H1 (cell line): Measurements from ENCODE around the gene CATSPERD. TPM values are rescaled to one million over a fixed set of nuclear protein-coding genes. Genes with fewer than 3 reads are reported as not detected.

Source experiments
- CTCF ChIA-PET: fragments of 300-600 bp; sonication (Branson Sonifier 250); formaldehyde crosslinking; loops from one replicate; lab custom pipeline; 2021; ENCODE audit not compliant: partially characterized antibody; lab: Charles Lee
- POLR2A ChIA-PET: fragments of 300-600 bp; sonication (Branson Sonifier 250); formaldehyde crosslinking; loops from one replicate; lab custom pipeline; 2021; ENCODE audit warnings: inconsistent platforms; ENCODE audit not compliant: partially characterized antibody; lab: Charles Lee
- DNase-seq, 2 experiments: peaks; one replicate each; pipeline versions ENCODE4 v3.0.0 to v3.0.0-alpha.2; 2010 to 2022; ENCODE audit warnings: low spot score in 2 of 2, low read depth in 1 of 2, mixed read lengths in 1 of 2
- FAIRE-seq: peaks from 2 replicates; lab custom pipeline; 2011; peaks lifted over from hg19 to GRCh38; lab: Jason Lieb, UNC
- H2AFZ ChIP-seq: 2 replicates; pipeline ENCODE4 v1.8.1; 2012; ENCODE audit warnings: low read length, inconsistent platforms
- H2AK5ac ChIP-seq: 2 replicates; pipeline ENCODE4 v1.6.1; 2013; ENCODE audit warnings: low read depth, low read length
- H2BK120ac ChIP-seq: replicated peaks from 2 replicates; pipeline ENCODE3; 2013; ENCODE audit warnings: low read depth, low read length, inconsistent platforms
- H2BK12ac ChIP-seq: 2 replicates; pipeline ENCODE4 v1.6.1; 2013; ENCODE audit warnings: low read depth, low read length
- H2BK15ac ChIP-seq: 2 replicates; pipeline ENCODE4 v1.6.1; 2013; ENCODE audit warnings: low read length
- H2BK20ac ChIP-seq: 2 replicates; pipeline ENCODE4 v1.6.1; 2013; ENCODE audit warnings: low read length
- H2BK5ac ChIP-seq: 2 replicates; pipeline ENCODE4 v1.6.1; 2013; ENCODE audit warnings: low read depth, low read length
- H3K14ac ChIP-seq: 2 replicates; pipeline ENCODE4 v1.6.1; 2013; ENCODE audit warnings: inconsistent platforms; ENCODE audit not compliant: insufficient read length
- H3K18ac ChIP-seq: 2 replicates; pipeline ENCODE4 v1.6.1; 2013; ENCODE audit warnings: low read length; ENCODE audit errors: extremely low read depth
- H3K23ac ChIP-seq: 2 replicates; pipeline ENCODE4 v1.6.1; 2013; ENCODE audit warnings: inconsistent platforms; ENCODE audit not compliant: insufficient read length
- H3K23me2 ChIP-seq: 2 replicates; pipeline ENCODE4 v1.6.1; 2013; ENCODE audit warnings: low read depth, low read length
- H3K27ac ChIP-seq: 2 replicates; pipeline ENCODE4 v1.6.1; 2011; ENCODE audit warnings: low read depth, low read length, inconsistent platforms
- H3K27me3 ChIP-seq, 4 experiments: replicated peaks in 1 of 4; 1 replicate in 1 of 4; 2 replicates in 3 of 4; pipeline versions ENCODE4 v1.6.1 to v1.8.1; 2011 to 2013; ENCODE audit warnings: low read length in 3 of 4, mild to moderate bottlenecking in 3 of 4, inconsistent platforms in 2 of 4, mixed read lengths in 2 of 4, moderate library complexity in 1 of 4; ENCODE audit not compliant: control insufficient read depth in 3 of 4, insufficient read depth in 3 of 4; ENCODE audit errors: extremely low read depth in 1 of 4
- H3K36me3 ChIP-seq, 4 experiments: 2 replicates each; pipeline versions ENCODE4 v1.6.1 to v1.8.1; 2011 to 2013; ENCODE audit warnings: mild to moderate bottlenecking in 4 of 4, low read length in 3 of 4, moderate library complexity in 2 of 4, control low read depth in 1 of 4, inconsistent platforms in 1 of 4; ENCODE audit not compliant: insufficient read depth in 4 of 4, control insufficient read depth in 2 of 4
- H3K4ac ChIP-seq: replicated peaks from 2 replicates; pipeline ENCODE3; 2013; ENCODE audit warnings: low read length, low read depth, mixed read lengths, inconsistent platforms; ENCODE audit not compliant: insufficient read length
- H3K4me1 ChIP-seq, 4 experiments: replicated peaks in 1 of 4; 1 replicate in 1 of 4; 2 replicates in 3 of 4; pipeline versions ENCODE4 v1.6.1 to v1.8.1; 2011 to 2013; ENCODE audit warnings: low read length in 3 of 4, inconsistent platforms in 2 of 4, mixed read lengths in 1 of 4; ENCODE audit not compliant: insufficient read depth in 4 of 4, control insufficient read depth in 3 of 4
- H3K4me2 ChIP-seq, 2 experiments: 2 replicates each; pipeline versions ENCODE4 v1.6.1 to v1.8.1; 2011 to 2013; ENCODE audit warnings: low read depth in 2 of 2, low read length in 2 of 2, control low read depth in 1 of 2, inconsistent platforms in 1 of 2, mild to moderate bottlenecking in 1 of 2; ENCODE audit not compliant: insufficient read depth in 1 of 2
- H3K4me3 ChIP-seq, 4 experiments: fragments of 200-600, 300-600 bp in 1 of 4; sonication (generic), shearing (Covaris generic), sonication (Bioruptor Twin) in 1 of 4; 2 replicates each; pipeline versions ENCODE4 v1.5.1 to v1.8.1; 2011 to 2016; ENCODE audit warnings: low read length in 4 of 4, low read depth in 3 of 4, control low read depth in 2 of 4, inconsistent platforms in 2 of 4, mild to moderate bottlenecking in 2 of 4, mixed read lengths in 1 of 4, moderate library complexity in 1 of 4; ENCODE audit not compliant: insufficient read depth in 2 of 4; ENCODE audit errors: extremely low read depth in 1 of 4
- H3K56ac ChIP-seq: replicated peaks from 2 replicates; pipeline ENCODE3; 2013; ENCODE audit warnings: low read depth, mild to moderate bottlenecking, mixed read lengths, low read length, inconsistent platforms; ENCODE audit not compliant: insufficient read length
- H3K79me1 ChIP-seq: 2 replicates; pipeline ENCODE4 v1.6.1; 2013; ENCODE audit warnings: low read depth, low read length, control low read depth
- H3K79me2 ChIP-seq, 2 experiments: 2 replicates each; pipeline versions ENCODE4 v1.6.1 to v1.8.1; 2012 to 2013; ENCODE audit warnings: low read length in 2 of 2, mild to moderate bottlenecking in 2 of 2, inconsistent platforms in 1 of 2; ENCODE audit not compliant: insufficient read depth in 2 of 2, control insufficient read depth in 1 of 2
- H3K9ac ChIP-seq, 4 experiments: replicated peaks in 1 of 4; 1 replicate in 1 of 4; 2 replicates in 3 of 4; pipeline versions ENCODE4 v1.6.1 to v1.8.1; 2011 to 2013; ENCODE audit warnings: low read depth in 3 of 4, low read length in 3 of 4, control low read depth in 2 of 4, mild to moderate bottlenecking in 2 of 4, moderate library complexity in 2 of 4, inconsistent platforms in 1 of 4; ENCODE audit errors: extremely low read depth in 1 of 4
- H3K9me3 ChIP-seq, 2 experiments: 2 replicates each; pipeline versions ENCODE4 v1.6.1 to v1.8.1; 2012 to 2013; ENCODE audit warnings: mild to moderate bottlenecking in 2 of 2, moderate library complexity in 2 of 2, control low read depth in 1 of 2, inconsistent platforms in 1 of 2, low read depth in 1 of 2, low read length in 1 of 2, mixed read lengths in 1 of 2; ENCODE audit not compliant: insufficient read depth in 2 of 2
- H4K20me1 ChIP-seq, 2 experiments: replicated peaks in 1 of 2; 2 replicates each; pipeline versions ENCODE3 to v1.8.1; 2011 to 2013; ENCODE audit warnings: inconsistent platforms in 2 of 2, low read length in 2 of 2, mild to moderate bottlenecking in 1 of 2; ENCODE audit not compliant: insufficient read depth in 2 of 2, control insufficient read depth in 1 of 2
- H4K5ac ChIP-seq: 2 replicates; pipeline ENCODE4 v1.6.1; 2013; ENCODE audit warnings: low read length, low read depth, mixed read lengths, inconsistent platforms; ENCODE audit not compliant: insufficient read length
- H4K8ac ChIP-seq: 2 replicates; pipeline ENCODE4 v1.8.0; 2013; ENCODE audit warnings: mild to moderate bottlenecking, moderate library complexity, low read length, inconsistent platforms; ENCODE audit not compliant: insufficient read depth; ENCODE audit errors: extremely low read depth
- H4K91ac ChIP-seq: replicated peaks from 2 replicates; pipeline ENCODE3; 2013; ENCODE audit warnings: low read length, mixed read lengths, inconsistent platforms; ENCODE audit not compliant: insufficient read length
- POLR2A ChIP-seq, 2 experiments: IDR thresholded peaks; 1 replicate in 1 of 2; 2 replicates in 1 of 2; pipeline ENCODE4 v1.6.1; 2011; ENCODE audit warnings: low read depth in 2 of 2, low read length in 2 of 2, mild to moderate bottlenecking in 2 of 2; ENCODE audit errors: control extremely low read depth in 1 of 2
- POLR2AphosphoS5 ChIP-seq: IDR thresholded peaks from 2 replicates; pipeline ENCODE4 v1.6.1; 2011; ENCODE audit warnings: low read depth, low read length
- SP4 ChIP-seq: IDR thresholded peaks from 2 replicates; pipeline ENCODE4 v1.6.1; 2012; ENCODE audit warnings: low read length, inconsistent platforms
- WGBS, 2 experiments: shearing (Covaris generic) in 1 of 2; methylation state at CpG; one replicate each; pipeline versions ENCODE4 v1.1.6 to v1.1.7; 2013 to 2015; ENCODE audit warnings: low lambda C conversion rate in 2 of 2, mixed read lengths in 2 of 2, inconsistent platforms in 1 of 2, low coverage in 1 of 2, missing lambda C conversion rate in 1 of 2; ENCODE audit not compliant: insufficient replicate concordance in 2 of 2, insufficient coverage in 1 of 2, insufficient read length in 1 of 2; ENCODE audit errors: extremely low coverage in 1 of 2, missing lambda C conversion rate in 1 of 2; 5-methylcytosine and 5-hydroxymethylcytosine counted together
- polyA plus RNA-seq, 7 experiments: library from polyadenylated mRNA; depleted of rRNA in 3 of 7; stranded (reverse) in 5 of 7; unstranded in 2 of 7; fragments of >200 nt in 5 of 7; fragments of 200-250 nt in 2 of 7; gene quantifications; 1 replicate in 5 of 7; 2 replicates in 1 of 7; 4 replicates in 1 of 7; pipeline versions ENCODE4 v1.2.1 to v1.2.3, GENCODE V29; 2011 to 2013; ENCODE audit warnings: missing spikeins in 2 of 7, mixed read lengths in 2 of 7
- total RNA-seq: library from RNA; stranded (reverse); fragmentation: NEBNext Ultra II Directional; extraction: Animal tissue kit (Norgen Biotek cat#: 25700); gene quantifications from 2 replicates; pipeline ENCODE4 v1.2.1, GENCODE V29; 2021

The CATSPERD gene
- total and polyA plus RNA-seq, 2 of the 8 experiments (the other 6 are each of a cell fraction or from before 2014, with no cell fraction given), result 0.12 TPM; not detected in 1

- Histone ChIP-seq H3K79me1 (no peaks in the 10 kb centered on the region; the same call in 1 of the 2 replicates), H3K9ac (no peak overlapping the region), H4K5ac (no peak overlapping the region), H3K27ac (no peak overlapping the region), H3K18ac (no peak overlapping the region), H4K8ac (no peak overlapping the region), H4K20me1 (peaks cover 20 to 25% of the 10 kb centered on the region in 2 experiments), H3K9me3 (peaks cover 0 to 9% of the 10 kb centered on the region in 2 experiments; a peak in 1 of 4 replicates), H3K4ac (no peak overlapping the region), H2AFZ (no peak overlapping the region), H2BK20ac (no peak overlapping the region), H3K4me2 (no peak overlapping the region), H3K23me2 (no peaks in the 10 kb centered on the region; the same call in 1 of the 2 replicates), H2BK12ac (no peak overlapping the region), H2AK5ac (no peak overlapping the region), H3K56ac (no peak overlapping the region), H3K79me2 (peaks cover 0 to 2% of the 10 kb centered on the region in 2 experiments; a peak in 1 of 4 replicates), H3K36me3 (peaks cover 35 to 77% (median 64%) of the 10 kb centered on the region in 4 experiments), H3K23ac (no peak overlapping the region), H2BK120ac (no peak overlapping the region), H3K14ac (no peak overlapping the region), H2BK15ac (no peak overlapping the region), H2BK5ac (no peak overlapping the region), H3K4me1 (no peaks in the 10 kb centered on the region), H3K27me3 (no peaks in the 10 kb centered on the region), H4K91ac (no peak overlapping the region), H3K4me3 (no peak overlapping the region)
- DNase-seq, result no peak
- ChIA-PET CTCF (interaction anchor here (0.9 to 2.0 kb wide), 5 partner anchors 8 to 13 kb away, joined by 3 to 9 read pairs (median 4); partner anchors contain the start of gene RPL36), POLR2A (interaction anchor here (0.7 to 15.6 kb wide), 6 partner anchors 9 to 83 kb away, joined by 3 to 620 read pairs (median 4); partner anchors contain the start of genes CATSPERD, LONP1, RPL36 and SAFB)
- TF ChIP-seq POLR2AphosphoS5 (peak; percentile 31; the same call in 1 of the 2 replicates), SP4 (no peak), POLR2A (IDR thresholded peaks at IDR 0.05; ENCODE audit: control extremely low read depth in 1 of 2, low read depth in 2 of 2, low read length in 2 of 2) (0 out of 3 replicates have a peak, but pooled peaks of 1 of the 2 experiments have one; percentile 8)
- 95% methylated on average over 38 of the region's 38 CpGs; no CpG with 5 or more reads in 1 of the 2 experiments for WGBS, 2 experiments
- FAIRE-seq, result no peak
These were observed 21.6 kb upstream of the CATSPERD start for GRCh38 chr19:5698635-5699422.
